Esophagus muscularis mucosa (tissue), 4 donors: ENCODE results near the gene RALA. TPM values are rescaled to one million over a fixed set of nuclear protein-coding genes. Genes with fewer than 3 reads are reported as not detected.

Experiments
- DNase-seq: peaks from one replicate; pipeline ENCODE4 v3.0.0-alpha.2; 2017; ENCODE audit errors: extremely low spot score
- H3K27ac ChIP-seq, 4 donors: fragments of 200-600 bp; sonication (generic); replicated peaks in 1 of 4; 1 replicate in 3 of 4; 2 replicates in 1 of 4; pipeline ENCODE4 v1.5.1; 2016 to 2019; ENCODE audit warnings: mild to moderate bottlenecking in 1 of 4
- H3K27me3 ChIP-seq, 4 donors: fragments of 200-600 bp; sonication (generic); one replicate each; pipeline versions ENCODE4 v1.5.1 to v1.6.0; 2016 to 2019
- H3K36me3 ChIP-seq, 4 donors: fragments of 200-600 bp; sonication (generic); one replicate each; pipeline ENCODE4 v1.5.1; 2016 to 2019
- H3K4me1 ChIP-seq, 4 donors: fragments of 200-600 bp; sonication (generic); one replicate each; pipeline ENCODE4 v1.5.1; 2016 to 2019
- H3K4me3 ChIP-seq, 4 donors: fragments of 200-600 bp; sonication (generic); 1 replicate in 2 of 4; 2 replicates in 2 of 4; pipeline ENCODE4 v1.5.1; 2016 to 2019; ENCODE audit warnings: mild to moderate bottlenecking in 4 of 4, moderate library complexity in 1 of 4
- H3K9me3 ChIP-seq, 4 donors: fragments of 200-600 bp; sonication (generic); 1 replicate in 3 of 4; 2 replicates in 1 of 4; pipeline ENCODE4 v1.5.1; 2016 to 2019
- EP300 ChIP-seq: sonication (generic); formaldehyde crosslinking; IDR thresholded peaks from one replicate; pipeline ENCODE4 v1.6.1; 2017; ENCODE audit warnings: antibody characterized with exemption
- POLR2A ChIP-seq: fragments of 450-650 bp; IDR thresholded peaks from one replicate; pipeline ENCODE4 v1.6.1; 2017; ENCODE audit warnings: antibody characterized with exemption, moderate library complexity, mild to moderate bottlenecking, low read depth
- POLR2AphosphoS5 ChIP-seq, 2 donors: sonication (generic); formaldehyde crosslinking; IDR thresholded peaks; one replicate each; pipeline ENCODE4 v1.6.1; 2017; ENCODE audit warnings: antibody characterized with exemption in 2 of 2
- WGBS: methylation state at CpG from one replicate; pipeline ENCODE4 v1.1.5; 2018; 5-methylcytosine and 5-hydroxymethylcytosine counted together
- intact Hi-C: fragments of 100-400 bp; cut with DNase I; formaldehyde crosslinking; loops from one replicate; pipeline ENCODE4 v1.15.1; 2023
- total RNA-seq, 4 donors: library from RNA; depleted of rRNA; stranded (reverse); fragments of >200 nt; gene quantifications; one replicate each; pipeline versions ENCODE4 v1.1.0 to v1.2.1, GENCODE V29; 2016
- TF ChIP-seq, protein P1 (sequence below), 3 experiments: fragments of 200-600 bp in 2 of 3; fragments of 450-650 bp in 1 of 3; sonication (generic) in 2 of 3; IDR thresholded peaks; one replicate each; pipeline ENCODE4 v1.5.1; 2017 to 2019; ENCODE audit warnings: antibody characterized with exemption in 3 of 3, mild to moderate bottlenecking in 2 of 3, moderate library complexity in 1 of 3

Gene RALA
- total RNA-seq, 4 donors from 2014 or later, result 12.3 to 25.1 (median 19.6) TPM

DNA sequence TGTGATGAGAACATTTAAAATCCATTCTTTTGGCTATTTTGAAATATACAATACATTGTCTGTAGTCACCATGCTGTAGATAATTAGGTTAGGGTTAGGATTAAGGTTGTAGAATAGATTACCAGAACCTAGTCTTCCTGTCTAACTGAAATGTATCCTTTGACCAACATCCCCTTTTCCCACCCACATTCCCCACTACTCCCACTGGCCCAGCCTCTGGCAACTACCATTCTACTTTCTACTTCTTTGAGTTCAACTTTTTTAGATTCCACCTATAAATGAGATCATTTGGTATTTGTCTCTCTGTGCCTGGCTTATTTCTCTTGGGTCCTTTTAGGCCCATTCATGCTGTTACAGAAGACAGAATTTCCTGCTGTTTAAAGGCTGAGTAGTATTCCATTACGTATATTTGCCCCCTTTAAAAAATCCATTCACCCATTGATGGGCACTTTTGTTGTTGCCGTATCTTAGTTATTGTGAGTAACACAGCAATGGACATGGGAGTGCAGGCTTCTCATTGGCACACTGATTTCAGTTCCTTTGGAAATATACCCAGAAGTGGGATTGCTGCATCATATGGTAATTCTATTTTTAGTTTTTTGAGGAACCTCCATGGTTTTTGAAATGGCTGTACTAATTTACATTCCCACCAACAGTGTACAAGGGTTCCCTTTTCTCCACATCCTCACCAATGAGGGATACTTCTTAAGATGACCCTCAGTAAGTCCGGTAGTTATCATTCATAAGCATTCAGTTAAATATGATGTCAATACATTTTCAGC lies 104.0 kb downstream of the RALA start:
- intact Hi-C loops, result no loop called here
- no peak for DNase-seq
- WGBS, result 70% methylated on average over 3 of the region's 3 CpGs
- no peak overlapping the region for H3K27ac ChIP-seq
- TF ChIP-seq, protein P1, sequence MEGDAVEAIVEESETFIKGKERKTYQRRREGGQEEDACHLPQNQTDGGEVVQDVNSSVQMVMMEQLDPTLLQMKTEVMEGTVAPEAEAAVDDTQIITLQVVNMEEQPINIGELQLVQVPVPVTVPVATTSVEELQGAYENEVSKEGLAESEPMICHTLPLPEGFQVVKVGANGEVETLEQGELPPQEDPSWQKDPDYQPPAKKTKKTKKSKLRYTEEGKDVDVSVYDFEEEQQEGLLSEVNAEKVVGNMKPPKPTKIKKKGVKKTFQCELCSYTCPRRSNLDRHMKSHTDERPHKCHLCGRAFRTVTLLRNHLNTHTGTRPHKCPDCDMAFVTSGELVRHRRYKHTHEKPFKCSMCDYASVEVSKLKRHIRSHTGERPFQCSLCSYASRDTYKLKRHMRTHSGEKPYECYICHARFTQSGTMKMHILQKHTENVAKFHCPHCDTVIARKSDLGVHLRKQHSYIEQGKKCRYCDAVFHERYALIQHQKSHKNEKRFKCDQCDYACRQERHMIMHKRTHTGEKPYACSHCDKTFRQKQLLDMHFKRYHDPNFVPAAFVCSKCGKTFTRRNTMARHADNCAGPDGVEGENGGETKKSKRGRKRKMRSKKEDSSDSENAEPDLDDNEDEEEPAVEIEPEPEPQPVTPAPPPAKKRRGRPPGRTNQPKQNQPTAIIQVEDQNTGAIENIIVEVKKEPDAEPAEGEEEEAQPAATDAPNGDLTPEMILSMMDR (IDR thresholded peaks at IDR 0.05), result no peak
- TF ChIP-seq POLR2A (no peak), POLR2AphosphoS5 (IDR thresholded peaks at IDR 0.05) (no peak), EP300 (no peak)
- no peak overlapping the region for H3K4me3 ChIP-seq
- H3K36me3 ChIP-seq, result no peaks in the 10 kb centered on the region
- H3K9me3 ChIP-seq, result no peaks in the 10 kb centered on the region
- H3K27me3 ChIP-seq, result no peaks in the 10 kb centered on the region
- H3K4me1 ChIP-seq, result peaks cover 0 to 1% (median under 1%) of the 10 kb centered on the region in 4 donors

DNA sequence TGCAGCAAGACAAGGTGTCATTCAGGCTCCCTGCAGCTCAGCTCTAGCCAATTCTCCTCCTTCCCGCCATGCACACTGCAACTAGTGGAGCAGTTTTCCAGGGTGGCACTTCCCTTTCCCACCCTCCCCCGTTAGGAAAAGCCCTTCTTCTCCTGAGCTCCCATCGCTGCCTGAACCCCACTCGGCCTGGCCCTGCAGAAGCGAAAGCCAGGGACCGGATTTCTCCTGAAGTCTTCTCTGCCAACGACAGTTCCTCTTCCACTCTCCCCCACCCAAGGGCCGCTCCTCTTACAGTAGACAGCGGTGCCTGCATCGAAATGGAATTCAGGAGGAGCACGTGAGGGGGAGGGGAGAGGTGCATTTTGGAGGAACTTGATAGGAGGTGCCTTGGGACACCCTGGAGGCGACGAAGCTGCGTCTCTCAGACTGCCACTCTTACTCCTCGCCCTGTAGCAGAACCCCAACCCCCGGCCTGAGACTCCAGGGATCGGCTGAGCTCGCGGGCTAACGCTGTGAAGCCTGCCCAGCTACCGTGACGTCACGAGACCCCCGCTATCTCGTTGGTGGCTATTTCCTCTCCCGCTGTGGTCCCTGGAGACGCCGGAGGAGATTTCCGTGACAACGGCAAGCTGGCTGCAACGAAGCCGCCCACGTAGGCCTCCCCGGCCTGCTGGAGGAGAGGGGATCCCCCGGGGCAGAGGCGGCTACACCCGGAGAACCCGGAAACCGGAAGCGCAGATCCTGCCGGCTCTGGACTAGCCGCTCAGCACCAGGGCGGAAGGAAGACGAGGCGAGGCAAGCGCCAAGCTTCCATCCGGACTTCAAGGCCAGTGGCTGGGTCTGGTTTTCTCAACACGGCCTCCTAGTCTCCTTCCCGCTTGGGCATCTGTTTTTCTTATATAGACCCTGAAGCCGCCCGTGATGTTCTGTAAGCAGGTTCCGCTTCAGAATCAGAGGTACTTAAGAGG lies 109.7 kb downstream of the RALA start:
- Histone ChIP-seq H3K4me3 (peak overlapping the region; percentile 50 to 75 (median 68)), H3K27ac (peak overlapping the region; percentile 68 to 75 (median 71)), H3K36me3 (no peaks in the 10 kb centered on the region), H3K27me3 (no peaks in the 10 kb centered on the region), H3K9me3 (no peaks in the 10 kb centered on the region), H3K4me1 (peaks cover 21 to 34% (median 26%) of the 10 kb centered on the region in 4 donors)
- 4% methylated on average over 32 of the region's 52 CpGs for WGBS
- DNase-seq, result peak; percentile 97
- TF ChIP-seq POLR2A, result no peak
- TF ChIP-seq POLR2AphosphoS5 (IDR thresholded peaks at IDR 0.05), result peak; percentile 53 to 63
- TF ChIP-seq, protein P1 (IDR thresholded peaks at IDR 0.05), result no peak
- intact Hi-C loops, result loop anchor here (2.0 kb wide), 1 partner anchor 110 kb away; the partner anchor contains the start of gene RALA

DNA sequence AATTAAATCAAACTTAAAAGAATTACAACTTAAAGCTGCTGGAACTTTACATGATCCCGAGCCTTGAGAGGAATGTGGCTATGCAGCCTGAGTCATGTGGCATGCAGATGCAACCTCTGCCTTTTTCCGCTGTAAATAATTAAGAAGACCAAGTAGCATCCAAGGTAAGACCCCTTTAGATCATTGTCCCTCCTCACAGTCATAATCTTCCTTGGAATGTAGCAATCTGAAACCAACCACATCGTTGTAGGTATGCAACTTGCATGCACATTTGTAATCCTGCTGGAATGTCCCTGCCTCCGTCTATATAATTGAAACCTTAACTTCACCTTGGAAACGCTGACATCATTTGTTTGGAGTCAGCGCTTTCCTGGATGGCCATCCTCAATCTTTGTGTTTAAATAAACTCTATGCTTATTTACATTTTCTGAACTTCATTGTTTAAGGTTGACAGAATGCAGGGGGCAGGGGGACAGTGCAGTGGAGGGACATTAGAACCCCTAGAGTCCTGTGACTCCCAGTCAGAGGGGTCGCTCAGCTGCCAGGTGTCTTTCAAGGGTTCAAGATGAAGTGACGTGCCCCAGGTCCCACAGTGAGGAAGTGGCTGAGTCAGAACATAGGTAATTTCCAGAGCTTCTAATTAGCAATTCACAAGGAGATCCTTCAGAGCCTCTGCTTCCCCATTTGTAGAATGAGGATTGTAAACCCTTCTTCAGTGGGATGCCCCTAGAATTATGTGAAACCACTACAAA lies 110.7 kb downstream of the RALA start:
- TF ChIP-seq POLR2A (no peak), POLR2AphosphoS5 (IDR thresholded peaks at IDR 0.05) (no peak), EP300 (no peak)
- TF ChIP-seq, protein P1 (IDR thresholded peaks at IDR 0.05), result no peak
- H3K27me3 ChIP-seq, result no peaks in the 10 kb centered on the region
- intact Hi-C loops, result loop anchor here (2.0 kb wide), 1 partner anchor 111 kb away; the partner anchor contains the start of gene RALA
- DNase-seq, result no peak
- peaks cover 21 to 34% (median 26%) of the 10 kb centered on the region in 4 donors for H3K4me1 ChIP-seq
- no peaks in the 10 kb centered on the region for H3K36me3 ChIP-seq
- no peaks in the 10 kb centered on the region for H3K9me3 ChIP-seq
- H3K4me3 ChIP-seq, result peak overlapping the region; percentile 50 to 75 (median 68)
- peak overlapping the region; percentile 68 to 75 (median 71) for H3K27ac ChIP-seq
- WGBS, result 25% methylated on average over 8 of the region's 8 CpGs

DNA sequence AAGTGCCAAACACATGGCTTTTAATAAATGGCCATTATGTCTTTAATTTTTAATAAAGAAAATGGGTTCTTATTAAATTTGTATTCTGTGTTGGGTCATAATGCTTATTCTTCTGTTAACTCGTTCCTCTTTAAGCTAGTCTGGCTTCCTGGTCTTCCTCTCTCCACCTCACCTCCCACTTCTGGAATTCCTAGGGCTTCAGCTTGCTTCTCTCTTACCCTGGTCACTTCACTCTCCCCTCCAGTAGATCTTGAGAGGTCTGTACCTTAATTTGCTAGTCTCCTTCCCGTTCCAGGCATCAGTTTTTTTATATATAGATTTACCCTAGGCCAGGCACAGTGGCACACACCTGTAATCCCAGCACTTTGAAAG lies 111.2 kb downstream of the RALA start:
- no peaks in the 10 kb centered on the region for H3K9me3 ChIP-seq
- 64% methylated on average over 2 of the region's 2 CpGs for WGBS
- intact Hi-C loops, result no loop called here
- H3K36me3 ChIP-seq, result no peaks in the 10 kb centered on the region
- peak overlapping the region in 1 of 4 donors; percentile 75 for H3K4me3 ChIP-seq
- H3K27me3 ChIP-seq, result no peaks in the 10 kb centered on the region
- H3K4me1 ChIP-seq, result peaks cover 21 to 34% (median 26%) of the 10 kb centered on the region in 4 donors
- TF ChIP-seq POLR2A (no peak), EP300 (no peak), POLR2AphosphoS5 (IDR thresholded peaks at IDR 0.05) (no peak)
- TF ChIP-seq, protein P1 (IDR thresholded peaks at IDR 0.05), result no peak
- no peak for DNase-seq
- H3K27ac ChIP-seq, result no peak overlapping the region
